Glutamatergic neuron (in vitro differentiated cells): ENCODE data around the gene GPR78. TPM values are rescaled to one million over a fixed set of nuclear protein-coding genes. Genes with fewer than 3 reads are reported as not detected.

Experiments used
- DNase-seq: peaks from one replicate; pipeline ENCODE4 v3.0.0; 2022
- H3K27ac Mint-ChIP-seq: one replicate; pipeline ENCODE4 v1.8.0; 2020; ENCODE audit warnings: mild to moderate bottlenecking, mixed read lengths, inconsistent platforms; ENCODE audit not compliant: unreplicated experiment
- H3K27me3 Mint-ChIP-seq: one replicate; pipeline ENCODE4 v1.8.0; 2020; ENCODE audit warnings: mild to moderate bottlenecking, moderate library complexity, mixed read lengths, inconsistent platforms; ENCODE audit not compliant: unreplicated experiment
- H3K36me3 Mint-ChIP-seq: one replicate; pipeline ENCODE4 v1.8.0; 2020; ENCODE audit warnings: mild to moderate bottlenecking, mixed read lengths, inconsistent platforms; ENCODE audit not compliant: unreplicated experiment
- H3K4me1 Mint-ChIP-seq: one replicate; pipeline ENCODE4 v1.8.0; 2020; ENCODE audit warnings: mild to moderate bottlenecking, low read depth, mixed read lengths, inconsistent platforms; ENCODE audit not compliant: unreplicated experiment
- H3K4me3 Mint-ChIP-seq: one replicate; pipeline ENCODE4 v1.8.0; 2020; ENCODE audit warnings: mild to moderate bottlenecking, mixed read lengths, inconsistent platforms; ENCODE audit not compliant: unreplicated experiment
- H3K9me3 Mint-ChIP-seq: one replicate; pipeline ENCODE4 v1.8.0; 2020; ENCODE audit warnings: mild to moderate bottlenecking, moderate library complexity, mixed read lengths, inconsistent platforms; ENCODE audit not compliant: unreplicated experiment
- total RNA-seq: library from RNA; stranded (reverse); fragmentation: NEBNext Ultra II Directional; extraction: Animal tissue kit (Norgen Biotek cat#: 25700); gene quantifications from one replicate; pipeline ENCODE4 v1.2.1, GENCODE V29; 2021; ENCODE audit not compliant: unreplicated experiment
- TF ChIP-seq, protein P1 (sequence below): fragments of 200-600 bp; sonication (generic); IDR thresholded peaks from one replicate; pipeline ENCODE4 v1.5.0; 2021; ENCODE audit not compliant: partially characterized antibody, unreplicated experiment

GPR78 gene
- total RNA-seq, 1 donor from 2014 or later, result 0.17 TPM

DNA sequence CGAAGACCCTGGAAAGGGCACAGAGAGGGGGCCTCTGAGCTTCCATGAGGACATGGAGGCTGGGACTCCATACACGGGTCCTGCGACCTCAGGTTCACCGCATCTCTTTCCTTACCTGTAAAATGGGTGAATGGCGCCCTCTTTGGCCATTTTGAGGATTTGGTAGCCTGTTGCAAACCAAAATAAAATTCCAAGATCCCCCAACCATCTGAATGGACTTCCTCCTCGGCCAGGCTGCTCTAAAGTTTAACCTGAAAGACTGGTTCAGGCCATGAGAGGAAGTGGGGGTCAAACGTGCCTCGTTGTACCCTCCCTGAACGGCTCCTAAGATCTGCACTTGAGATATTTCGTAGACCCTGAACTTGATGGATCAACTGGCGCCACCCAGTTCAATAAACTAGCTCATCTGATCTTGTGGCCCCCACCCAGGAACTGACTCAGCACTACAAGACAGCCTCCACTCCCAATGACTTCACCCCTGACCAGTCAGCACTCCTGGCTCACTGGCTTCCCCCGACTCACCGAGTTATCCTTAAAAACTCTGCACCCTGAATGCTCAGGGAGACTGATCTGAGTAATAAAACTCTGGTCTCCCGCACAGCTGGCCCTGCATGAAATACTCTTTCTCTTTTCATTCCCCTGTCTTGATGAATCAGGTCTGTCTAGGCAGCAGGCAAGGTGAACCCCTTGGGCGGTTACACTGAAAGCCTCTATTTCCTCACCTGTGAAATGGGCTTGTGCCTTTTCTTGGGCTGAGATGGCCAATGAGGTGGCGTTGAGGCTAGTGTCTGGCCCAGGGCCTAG lies 32.9 kb upstream of the GPR78 start:
- Mint-ChIP-seq H3K4me1 (peaks cover 3% of the 10 kb centered on the region), H3K4me3 (no peak overlapping the region), H3K36me3 (no peaks in the 10 kb centered on the region), H3K9me3 (peaks cover 3% of the 10 kb centered on the region), H3K27ac (no peak overlapping the region), H3K27me3 (peaks cover 4% of the 10 kb centered on the region)
- TF ChIP-seq, protein P1, sequence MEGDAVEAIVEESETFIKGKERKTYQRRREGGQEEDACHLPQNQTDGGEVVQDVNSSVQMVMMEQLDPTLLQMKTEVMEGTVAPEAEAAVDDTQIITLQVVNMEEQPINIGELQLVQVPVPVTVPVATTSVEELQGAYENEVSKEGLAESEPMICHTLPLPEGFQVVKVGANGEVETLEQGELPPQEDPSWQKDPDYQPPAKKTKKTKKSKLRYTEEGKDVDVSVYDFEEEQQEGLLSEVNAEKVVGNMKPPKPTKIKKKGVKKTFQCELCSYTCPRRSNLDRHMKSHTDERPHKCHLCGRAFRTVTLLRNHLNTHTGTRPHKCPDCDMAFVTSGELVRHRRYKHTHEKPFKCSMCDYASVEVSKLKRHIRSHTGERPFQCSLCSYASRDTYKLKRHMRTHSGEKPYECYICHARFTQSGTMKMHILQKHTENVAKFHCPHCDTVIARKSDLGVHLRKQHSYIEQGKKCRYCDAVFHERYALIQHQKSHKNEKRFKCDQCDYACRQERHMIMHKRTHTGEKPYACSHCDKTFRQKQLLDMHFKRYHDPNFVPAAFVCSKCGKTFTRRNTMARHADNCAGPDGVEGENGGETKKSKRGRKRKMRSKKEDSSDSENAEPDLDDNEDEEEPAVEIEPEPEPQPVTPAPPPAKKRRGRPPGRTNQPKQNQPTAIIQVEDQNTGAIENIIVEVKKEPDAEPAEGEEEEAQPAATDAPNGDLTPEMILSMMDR, result no peak
- no peak for DNase-seq

DNA sequence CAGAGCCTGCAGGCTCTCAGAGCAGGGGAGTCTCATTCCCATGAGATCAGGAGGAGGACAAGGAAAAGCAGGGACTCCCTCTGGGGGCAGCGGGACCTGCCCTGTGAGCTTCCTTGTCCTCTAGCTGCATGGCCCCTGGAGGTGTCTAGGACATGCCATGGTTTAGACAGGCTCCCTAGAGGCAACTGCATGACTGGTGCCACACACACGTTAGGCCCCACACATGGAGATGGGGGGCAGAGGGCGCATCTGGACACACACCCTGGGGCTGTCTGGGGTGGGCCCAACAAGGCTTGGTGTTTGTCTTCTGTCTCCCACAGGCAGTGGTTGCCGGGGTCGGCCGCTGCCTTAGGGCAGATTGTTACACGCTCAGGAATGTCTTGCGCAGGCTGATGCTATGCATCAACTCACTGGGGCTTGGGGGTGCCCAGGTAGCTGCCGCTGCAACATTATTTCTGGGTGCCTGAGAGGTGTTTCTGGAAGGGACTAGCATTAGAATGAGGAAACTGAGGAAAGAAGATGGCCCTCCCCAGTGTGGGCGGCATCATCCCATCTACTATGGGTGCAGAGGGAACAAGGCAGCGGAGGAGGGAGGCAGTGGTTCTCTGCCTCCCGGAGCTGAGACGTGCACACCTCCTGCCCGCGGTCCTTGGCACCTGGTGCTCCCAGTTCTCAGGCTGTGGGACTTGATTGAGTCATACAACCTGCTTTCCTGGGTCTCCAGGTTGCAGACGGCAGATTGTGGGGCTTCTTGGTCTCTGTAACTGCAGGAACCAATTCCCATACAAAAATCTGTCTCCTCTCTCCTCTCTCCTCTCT lies 32.1 kb upstream of the GPR78 start:
- Mint-ChIP-seq H3K27ac (no peak overlapping the region), H3K4me3 (no peak overlapping the region), H3K27me3 (peaks cover 4% of the 10 kb centered on the region), H3K4me1 (peaks cover 3% of the 10 kb centered on the region), H3K36me3 (no peaks in the 10 kb centered on the region), H3K9me3 (peaks cover 5% of the 10 kb centered on the region)
- TF ChIP-seq, protein P1, result no peak
- DNase-seq, result no peak

DNA sequence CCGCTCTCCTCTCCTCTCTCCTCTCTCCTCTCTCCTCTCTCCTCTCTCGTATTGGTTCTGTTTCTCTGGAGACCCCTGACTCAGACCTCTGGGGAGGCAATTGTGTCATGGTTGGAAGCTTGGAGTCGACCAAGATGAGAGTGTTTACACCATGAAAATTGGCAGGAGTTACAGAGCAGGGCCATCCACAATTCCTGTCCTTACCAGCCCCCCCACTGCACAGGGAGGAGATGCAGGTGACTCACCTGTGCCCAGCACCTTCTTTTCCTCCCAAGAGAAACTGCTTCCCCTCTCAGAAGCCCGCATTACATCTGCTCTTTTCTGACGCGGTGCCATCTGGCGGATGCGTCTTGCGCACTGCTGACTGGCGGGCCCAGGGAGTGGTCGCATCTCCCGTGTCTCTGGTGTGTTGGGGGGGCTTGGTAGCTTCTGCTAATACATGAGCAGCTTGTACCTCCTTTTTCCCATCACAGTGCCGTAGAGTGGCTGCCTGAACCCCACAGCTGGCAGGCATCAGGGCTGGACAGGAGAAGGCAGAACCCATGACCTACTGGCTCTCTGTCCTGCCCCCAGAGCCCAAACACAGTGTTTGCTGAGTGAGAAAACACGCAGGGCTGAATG lies 31.4 kb upstream of the GPR78 start:
- Mint-ChIP-seq H3K9me3 (peaks cover 5% of the 10 kb centered on the region), H3K27ac (no peak overlapping the region), H3K4me3 (no peak overlapping the region), H3K4me1 (peaks cover 3% of the 10 kb centered on the region), H3K27me3 (peaks cover 4% of the 10 kb centered on the region), H3K36me3 (no peaks in the 10 kb centered on the region)
- no peak for DNase-seq
- TF ChIP-seq, protein P1, result no peak

DNA sequence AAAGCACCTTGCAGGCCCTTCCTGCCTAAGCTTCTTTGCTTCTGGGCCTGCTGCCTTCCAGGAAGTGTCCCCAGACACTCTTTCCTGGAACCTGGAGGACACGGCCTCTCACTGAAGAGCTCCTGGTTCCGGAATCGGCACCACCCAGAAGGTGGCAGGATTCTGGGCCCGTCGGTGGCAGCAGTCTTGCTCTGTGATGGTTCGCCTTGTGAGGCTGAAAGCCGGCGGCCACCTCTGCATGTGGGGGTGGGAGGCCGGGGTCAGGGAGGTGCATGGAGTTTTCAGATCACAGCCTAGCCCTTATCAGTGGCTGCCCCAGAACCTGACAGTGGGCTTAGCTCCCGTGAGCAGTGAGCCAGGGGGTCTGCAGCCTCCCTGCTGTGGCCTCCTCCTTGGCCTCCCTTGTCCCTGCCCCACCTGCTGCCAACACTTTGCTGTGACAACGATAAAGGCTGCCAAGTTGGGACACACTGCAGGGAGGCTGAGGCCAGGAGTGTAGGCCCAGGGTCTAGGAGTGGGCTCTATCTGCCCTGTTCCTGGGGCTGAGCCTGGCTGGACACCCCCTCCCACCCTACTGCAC lies 30.8 kb upstream of the GPR78 start:
- Mint-ChIP-seq H3K4me3 (no peak overlapping the region), H3K9me3 (peaks cover 5% of the 10 kb centered on the region)
- TF ChIP-seq, protein P1, result no peak

More for the DNA sequence above, 30.8 kb upstream of the GPR78 start:
- H3K4me1 Mint-ChIP-seq, result peaks cover 3% of the 10 kb centered on the region
- H3K36me3 Mint-ChIP-seq, result no peaks in the 10 kb centered on the region
- H3K27me3 Mint-ChIP-seq, result peaks cover 2% of the 10 kb centered on the region
- H3K27ac Mint-ChIP-seq, result no peak overlapping the region
- DNase-seq, result no peak
